ENCODE data around the gene ANKLE2.

- TF ChIP-seq POLR2AphosphoS5 (IDR thresholded peaks at IDR 0.05) (no peak), POLR2A (IDR thresholded peaks at IDR 0.05) (no peak)
- TF ChIP-seq, protein P1, sequence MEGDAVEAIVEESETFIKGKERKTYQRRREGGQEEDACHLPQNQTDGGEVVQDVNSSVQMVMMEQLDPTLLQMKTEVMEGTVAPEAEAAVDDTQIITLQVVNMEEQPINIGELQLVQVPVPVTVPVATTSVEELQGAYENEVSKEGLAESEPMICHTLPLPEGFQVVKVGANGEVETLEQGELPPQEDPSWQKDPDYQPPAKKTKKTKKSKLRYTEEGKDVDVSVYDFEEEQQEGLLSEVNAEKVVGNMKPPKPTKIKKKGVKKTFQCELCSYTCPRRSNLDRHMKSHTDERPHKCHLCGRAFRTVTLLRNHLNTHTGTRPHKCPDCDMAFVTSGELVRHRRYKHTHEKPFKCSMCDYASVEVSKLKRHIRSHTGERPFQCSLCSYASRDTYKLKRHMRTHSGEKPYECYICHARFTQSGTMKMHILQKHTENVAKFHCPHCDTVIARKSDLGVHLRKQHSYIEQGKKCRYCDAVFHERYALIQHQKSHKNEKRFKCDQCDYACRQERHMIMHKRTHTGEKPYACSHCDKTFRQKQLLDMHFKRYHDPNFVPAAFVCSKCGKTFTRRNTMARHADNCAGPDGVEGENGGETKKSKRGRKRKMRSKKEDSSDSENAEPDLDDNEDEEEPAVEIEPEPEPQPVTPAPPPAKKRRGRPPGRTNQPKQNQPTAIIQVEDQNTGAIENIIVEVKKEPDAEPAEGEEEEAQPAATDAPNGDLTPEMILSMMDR (IDR thresholded peaks at IDR 0.05) = no peak
Measured at GRCh38 chr12:132698341-132698740, 63.3 kb downstream of the ANKLE2 start.

All from breast epithelium (tissue), 3 donors.